Mesenchymal stem cell (in vitro differentiated cells and primary cell): ENCODE results near the gene SAP25.

ENCODE experiments used
- DNase-seq: peaks from one replicate; pipeline ENCODE4 v3.0.0-alpha.2; 2013
- H2AFZ ChIP-seq: one replicate; pipeline ENCODE4 v1.6.1; 2013; ENCODE audit warnings: low read depth, mild to moderate bottlenecking, control low read depth, inconsistent platforms, low read length, moderate library complexity
- H2AK5ac ChIP-seq: 2 replicates; pipeline ENCODE4 v1.6.1; 2013; ENCODE audit warnings: low read length, moderate library complexity, mild to moderate bottlenecking, inconsistent platforms; ENCODE audit not compliant: severe bottlenecking
- H2BK120ac ChIP-seq: one replicate; pipeline ENCODE4 v1.6.1; 2013; ENCODE audit warnings: low read depth, mild to moderate bottlenecking, inconsistent platforms, low read length, moderate library complexity
- H2BK12ac ChIP-seq, 2 experiments: one replicate each; pipeline ENCODE4 v1.6.1; 2013; ENCODE audit warnings: inconsistent platforms in 2 of 2, low read length in 2 of 2, mild to moderate bottlenecking in 2 of 2, moderate library complexity in 2 of 2, control low read depth in 1 of 2
- H2BK15ac ChIP-seq: one replicate; pipeline ENCODE4 v1.6.1; 2013; ENCODE audit warnings: mild to moderate bottlenecking, low read depth, inconsistent platforms; ENCODE audit not compliant: poor library complexity, severe bottlenecking
- H2BK5ac ChIP-seq: 2 replicates; pipeline ENCODE4 v1.6.1; 2013; ENCODE audit warnings: low read depth, mild to moderate bottlenecking, low read length, control low read depth, inconsistent platforms; ENCODE audit not compliant: poor library complexity, severe bottlenecking
- H3K14ac ChIP-seq, 2 experiments: one replicate each; pipeline ENCODE4 v1.6.1; 2013; ENCODE audit warnings: inconsistent platforms in 2 of 2, low read length in 2 of 2, control low read depth in 1 of 2, mild to moderate bottlenecking in 1 of 2, moderate library complexity in 1 of 2
- H3K18ac ChIP-seq, 2 experiments: one replicate each; pipeline ENCODE4 v1.6.1; 2013; ENCODE audit warnings: inconsistent platforms in 2 of 2, low read length in 2 of 2, control low read depth in 1 of 2, low read depth in 1 of 2, mild to moderate bottlenecking in 1 of 2
- H3K23ac ChIP-seq, 2 experiments: one replicate each; pipeline ENCODE4 v1.6.1; 2013; ENCODE audit warnings: inconsistent platforms in 2 of 2, low read length in 2 of 2, mild to moderate bottlenecking in 2 of 2, moderate library complexity in 2 of 2, control low read depth in 1 of 2
- H3K27ac ChIP-seq: 2 replicates; pipeline ENCODE4 v1.5.1; 2013; ENCODE audit warnings: mild to moderate bottlenecking, moderate library complexity, low read length, control low read depth, inconsistent platforms; ENCODE audit not compliant: poor library complexity, severe bottlenecking
- H3K27me3 ChIP-seq, 2 experiments: 2 replicates each; pipeline versions ENCODE4 v1.6.1 to v1.7.0; 2013; ENCODE audit warnings: low read length in 2 of 2, mild to moderate bottlenecking in 2 of 2, moderate library complexity in 2 of 2, control low read depth in 1 of 2, inconsistent platforms in 1 of 2; ENCODE audit not compliant: control insufficient read depth in 1 of 2, insufficient read depth in 1 of 2
- H3K36me3 ChIP-seq, 2 experiments: 2 replicates each; pipeline versions ENCODE4 v1.6.1 to v1.7.0; 2013; ENCODE audit warnings: low read length in 2 of 2, control low read depth in 1 of 2, inconsistent platforms in 1 of 2, low read depth in 1 of 2, mild to moderate bottlenecking in 1 of 2; ENCODE audit not compliant: insufficient read depth in 2 of 2, control insufficient read depth in 1 of 2
- H3K4ac ChIP-seq, 2 experiments: one replicate each; pipeline ENCODE4 v1.6.1; 2013; ENCODE audit warnings: inconsistent platforms in 2 of 2, low read length in 2 of 2, mild to moderate bottlenecking in 2 of 2, moderate library complexity in 2 of 2, control low read depth in 1 of 2, low read depth in 1 of 2
- H3K4me1 ChIP-seq: 2 replicates; pipeline ENCODE4 v1.6.1; 2013; ENCODE audit warnings: low read depth, low read length, control low read depth; ENCODE audit not compliant: control insufficient read depth, insufficient read depth
- H3K4me2 ChIP-seq: 2 replicates; pipeline ENCODE4 v1.6.1; 2013; ENCODE audit warnings: low read length, mild to moderate bottlenecking, inconsistent platforms; ENCODE audit not compliant: poor library complexity, severe bottlenecking
- H3K4me3 ChIP-seq, 2 experiments: 2 replicates each; pipeline versions ENCODE4 v1.5.1 to v1.7.0; 2013; ENCODE audit warnings: low read length in 2 of 2, mild to moderate bottlenecking in 2 of 2, control low read depth in 1 of 2, low read depth in 1 of 2; ENCODE audit not compliant: insufficient read depth in 1 of 2
- H3K79me1 ChIP-seq: replicated peaks from 2 replicates; pipeline ENCODE4 v1.6.1; 2013; ENCODE audit warnings: mild to moderate bottlenecking, control low read depth, low read length, inconsistent platforms; ENCODE audit not compliant: poor library complexity, severe bottlenecking
- H3K9ac ChIP-seq: 2 replicates; pipeline ENCODE4 v1.7.0; 2013; ENCODE audit warnings: mild to moderate bottlenecking, low read length, moderate library complexity
- H3K9me3 ChIP-seq: 2 replicates; pipeline ENCODE4 v1.7.0; 2013; ENCODE audit warnings: mild to moderate bottlenecking, low read length; ENCODE audit not compliant: control insufficient read depth
- H4K8ac ChIP-seq: one replicate; pipeline ENCODE4 v1.6.1; 2013; ENCODE audit warnings: inconsistent platforms, mild to moderate bottlenecking, low read length, moderate library complexity
- H4K91ac ChIP-seq: one replicate; pipeline ENCODE4 v1.6.1; 2013; ENCODE audit warnings: mild to moderate bottlenecking, low read length, inconsistent platforms
- WGBS: methylation state at CpG from one replicate; pipeline ENCODE4 v1.1.7; 2013; ENCODE audit warnings: mixed read lengths; 5-methylcytosine and 5-hydroxymethylcytosine counted together

Gene SAP25

GRCh38 chr7:100614308-100614861 lies 40.7 kb upstream of the SAP25 start:
- H3K79me1 ChIP-seq, result peaks cover 15% of the 10 kb centered on the region
- H3K4me1 ChIP-seq, result peaks cover 13% of the 10 kb centered on the region
- H3K36me3 ChIP-seq, result peaks cover 3 to 9% of the 10 kb centered on the region in 2 experiments
- no peak overlapping the region for H3K27ac ChIP-seq
- no peaks in the 10 kb centered on the region for H3K9me3 ChIP-seq
- H2BK15ac ChIP-seq, result no peak overlapping the region
- H3K14ac ChIP-seq, result no peak overlapping the region
- no peak for DNase-seq
- 86% methylated on average over 4 of the region's 6 CpGs for WGBS
- H3K18ac ChIP-seq, result no peak overlapping the region
- no peak overlapping the region for H3K23ac ChIP-seq
- no peak overlapping the region for H2BK120ac ChIP-seq
- H4K91ac ChIP-seq, result no peak overlapping the region
- no peak overlapping the region for H2BK12ac ChIP-seq
- H3K27me3 ChIP-seq, result no peaks in the 10 kb centered on the region
- no peak overlapping the region for H3K9ac ChIP-seq
- H4K8ac ChIP-seq, result no peak overlapping the region
- no peak overlapping the region for H2AK5ac ChIP-seq
- no peak overlapping the region for H2AFZ ChIP-seq
- no peak overlapping the region for H3K4me3 ChIP-seq
- no peak overlapping the region for H3K4ac ChIP-seq
- H2BK5ac ChIP-seq, result no peak overlapping the region
- no peak overlapping the region for H3K4me2 ChIP-seq

DNA sequence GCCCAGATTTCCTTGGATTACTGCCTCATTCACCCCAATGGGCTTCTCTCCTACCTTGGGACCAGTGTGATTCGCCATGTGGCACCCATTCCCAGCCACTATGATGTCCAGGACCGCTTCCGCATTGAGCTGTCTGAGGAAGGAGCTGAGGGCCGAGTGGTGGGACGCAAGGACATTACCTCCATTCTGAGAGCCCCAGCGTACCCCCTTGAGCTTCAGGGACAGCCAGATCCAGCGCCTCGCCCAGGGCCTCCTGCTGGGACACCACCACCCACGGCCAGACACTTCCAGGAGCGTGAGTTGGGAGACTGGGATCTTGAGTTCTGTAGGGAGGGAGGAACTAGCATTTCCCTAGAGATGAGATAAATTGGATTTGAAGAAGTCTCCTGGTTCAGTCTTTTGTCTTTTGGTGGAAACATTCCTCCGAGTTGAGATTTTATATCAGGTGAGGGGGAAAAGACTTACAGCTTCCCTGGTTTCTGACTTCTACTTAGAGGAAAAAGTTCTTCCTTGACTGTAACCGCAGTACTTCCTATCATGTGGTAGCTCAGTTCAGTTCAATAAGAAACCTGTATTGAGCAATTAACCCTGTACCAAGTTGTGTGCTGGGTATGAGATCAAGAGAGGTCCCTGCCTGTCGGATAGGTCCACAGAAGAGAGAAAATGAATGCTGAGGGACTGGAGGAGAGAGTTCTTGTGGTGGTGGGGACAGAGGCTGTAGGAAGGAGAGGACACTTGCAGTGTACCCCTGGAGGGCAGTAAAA lies 39.9 kb upstream of the SAP25 start:
- Histone ChIP-seq H2AFZ (no peak overlapping the region), H2BK5ac (no peak overlapping the region), H2AK5ac (no peak overlapping the region), H3K18ac (no peak overlapping the region), H3K23ac (no peak overlapping the region), H3K4ac (no peak overlapping the region), H3K14ac (no peak overlapping the region), H3K4me2 (peak overlapping the region; percentile 93), H3K4me3 (peak overlapping the region; percentile 72 to 84), H3K27ac (no peak overlapping the region), H3K36me3 (peaks cover 4 to 9% of the 10 kb centered on the region in 2 experiments), H4K8ac (no peak overlapping the region), H4K91ac (no peak overlapping the region), H3K9ac (no peak overlapping the region), H2BK12ac (no peak overlapping the region), H3K9me3 (no peaks in the 10 kb centered on the region), H3K27me3 (no peaks in the 10 kb centered on the region), H2BK15ac (peak overlapping the region; percentile 62), H3K4me1 (peaks cover 13% of the 10 kb centered on the region), H2BK120ac (no peak overlapping the region), H3K79me1 (peaks cover 15% of the 10 kb centered on the region)
- DNase-seq, result no peak
- 94% methylated on average over 11 of the region's 13 CpGs for WGBS

GRCh38 chr7:100612730-100613390 lies 39.2 kb upstream of the SAP25 start:
- Histone ChIP-seq H3K4me3 (peak overlapping the region; percentile 72 to 84), H3K4me2 (peak overlapping the region; percentile 93), H2BK12ac (peak overlapping the region in 1 of 2 experiments; percentile 40), H3K4me1 (peaks cover 13% of the 10 kb centered on the region), H3K9ac (peak overlapping the region; percentile 90), H3K23ac (no peak overlapping the region), H3K79me1 (peaks cover 15% of the 10 kb centered on the region), H2AFZ (peak overlapping the region; percentile 66), H2BK120ac (peak overlapping the region; percentile 27), H3K9me3 (no peaks in the 10 kb centered on the region), H2AK5ac (no peak overlapping the region), H4K8ac (peak overlapping the region; percentile 2), H3K27me3 (no peaks in the 10 kb centered on the region), H3K14ac (peak overlapping the region in 1 of 2 experiments; percentile 61), H2BK15ac (peak overlapping the region; percentile 76), H3K18ac (peak overlapping the region; percentile 54 to 65), H3K27ac (no peak overlapping the region), H3K4ac (peak overlapping the region in 1 of 2 experiments; percentile 40), H4K91ac (no peak overlapping the region), H3K36me3 (peaks cover 9 to 11% of the 10 kb centered on the region in 2 experiments), H2BK5ac (no peak overlapping the region)
- DNase-seq, result peak; percentile 22
- WGBS, result 10% methylated on average over 24 of the region's 29 CpGs
